Measurements from ENCODE around the gene MAML3.

- no peak for TF ChIP-seq CTCF (IDR thresholded peaks at IDR 0.05 in 8 of 11, conservative IDR thresholded peaks at IDR 0.05 in 3 of 11)
- no peak for TF ChIP-seq POLR2A (IDR thresholded peaks at IDR 0.05)
- no peak for TF ChIP-seq POLR2AphosphoS5 (IDR thresholded peaks at IDR 0.05)
Measured at GRCh38 chr4:140112576-140112975, 41.4 kb downstream of the MAML3 start.

Measured in spleen (tissue), 7 donors.